T-helper 2 cell treated with Interferon-gamma antibody and Interleukin-4, amounts not matched to agents 100 ng/mL and 5 ng/mL, for 36 hours (primary cell): ENCODE measurements around the gene BLOC1S1. TPM values are rescaled to one million over a fixed set of nuclear protein-coding genes. Genes with fewer than 3 reads are reported as not detected.

Experiments used
- intact Hi-C: fragments of 100-400 bp; cut with micrococcal nuclease; formaldehyde crosslinking; loops from one replicate; pipeline ENCODE4 v1.15.1; 2023
- total RNA-seq: library from RNA; stranded (reverse); gene quantifications from 2 replicates; pipeline ENCODE4 v1.2.3, GENCODE V29; 2022

BLOC1S1 gene
- total RNA-seq, 1 donor from 2014 or later = 118 TPM

DNA sequence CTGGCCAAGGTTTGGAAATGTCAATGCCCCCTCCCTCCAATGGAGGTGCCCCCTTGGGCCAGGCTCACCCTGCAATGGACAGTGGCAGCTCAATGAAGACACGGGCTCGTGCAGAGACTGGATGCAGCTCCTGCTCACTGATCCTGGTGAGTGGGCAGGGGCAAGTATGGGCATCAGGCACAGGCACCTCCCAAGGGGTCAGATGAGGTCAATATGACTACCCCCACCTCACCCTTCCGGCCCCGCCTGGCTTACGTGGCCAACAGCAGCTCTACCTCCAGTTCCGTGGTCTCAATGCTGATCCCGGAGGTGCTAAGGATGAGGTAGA is 21.7 kb upstream of the BLOC1S1 start:
- intact Hi-C loops = no loop called here

DNA sequence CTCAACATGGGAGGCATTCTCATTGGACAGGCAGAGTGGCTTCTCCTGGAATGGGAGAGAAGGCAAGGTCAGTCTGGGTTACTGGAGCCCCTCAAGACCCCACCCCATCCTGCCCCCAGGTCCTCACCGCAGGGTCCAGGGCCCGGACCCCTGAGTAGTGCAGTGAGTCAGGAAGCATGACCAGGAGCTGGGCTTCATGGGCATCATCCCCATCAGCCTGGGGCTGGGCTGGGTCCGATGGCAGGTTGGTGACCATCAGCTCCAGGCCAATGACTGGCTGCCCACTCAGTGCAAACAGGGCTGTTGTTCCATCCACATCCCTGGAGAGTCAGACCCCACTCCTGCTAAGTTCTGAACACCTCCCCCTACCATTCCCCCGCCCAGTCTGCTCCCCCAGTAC is 21.2 kb upstream of the BLOC1S1 start:
- intact Hi-C loops = no loop called here

DNA sequence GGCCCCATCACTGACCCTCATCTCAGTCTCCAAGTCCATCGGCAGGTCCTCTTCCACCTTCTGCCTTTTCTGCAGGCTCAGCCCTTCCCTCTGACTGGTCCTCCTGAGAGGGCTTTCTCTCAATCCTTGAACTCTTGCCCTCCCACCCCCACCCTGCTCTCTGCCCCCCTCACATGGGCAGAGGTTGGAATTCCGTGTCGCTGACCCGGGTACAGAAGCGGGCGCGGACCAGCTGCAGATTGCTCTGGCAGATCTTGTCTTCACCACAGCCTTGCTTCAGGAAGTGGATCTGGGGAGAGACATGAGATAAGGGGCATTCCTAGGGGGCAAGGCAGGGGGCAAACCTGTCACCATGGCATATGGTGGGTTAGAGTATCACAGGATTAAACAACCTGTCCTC is 20.5 kb upstream of the BLOC1S1 start:
- intact Hi-C loops = no loop called here

DNA sequence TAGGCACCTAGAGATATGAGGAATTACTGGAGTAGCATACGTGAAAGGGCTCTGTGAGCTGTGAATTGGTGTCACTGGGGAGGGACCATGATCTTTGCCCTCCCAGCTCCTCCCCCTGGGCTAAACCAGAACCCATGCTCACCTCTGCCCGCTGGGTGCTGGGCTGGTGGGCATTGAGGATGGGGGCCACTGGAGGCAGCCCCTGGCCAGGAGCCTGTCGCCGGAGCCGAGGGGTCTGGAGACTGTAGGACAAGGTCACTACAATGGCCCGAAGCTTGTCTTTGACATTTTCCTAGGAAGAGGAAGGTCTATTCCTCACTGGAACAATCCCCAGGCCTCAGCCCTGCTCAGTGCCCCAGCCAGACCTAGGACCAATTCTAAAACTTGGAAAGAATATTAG is 19.7 kb upstream of the BLOC1S1 start:
- intact Hi-C loops = no loop called here

DNA sequence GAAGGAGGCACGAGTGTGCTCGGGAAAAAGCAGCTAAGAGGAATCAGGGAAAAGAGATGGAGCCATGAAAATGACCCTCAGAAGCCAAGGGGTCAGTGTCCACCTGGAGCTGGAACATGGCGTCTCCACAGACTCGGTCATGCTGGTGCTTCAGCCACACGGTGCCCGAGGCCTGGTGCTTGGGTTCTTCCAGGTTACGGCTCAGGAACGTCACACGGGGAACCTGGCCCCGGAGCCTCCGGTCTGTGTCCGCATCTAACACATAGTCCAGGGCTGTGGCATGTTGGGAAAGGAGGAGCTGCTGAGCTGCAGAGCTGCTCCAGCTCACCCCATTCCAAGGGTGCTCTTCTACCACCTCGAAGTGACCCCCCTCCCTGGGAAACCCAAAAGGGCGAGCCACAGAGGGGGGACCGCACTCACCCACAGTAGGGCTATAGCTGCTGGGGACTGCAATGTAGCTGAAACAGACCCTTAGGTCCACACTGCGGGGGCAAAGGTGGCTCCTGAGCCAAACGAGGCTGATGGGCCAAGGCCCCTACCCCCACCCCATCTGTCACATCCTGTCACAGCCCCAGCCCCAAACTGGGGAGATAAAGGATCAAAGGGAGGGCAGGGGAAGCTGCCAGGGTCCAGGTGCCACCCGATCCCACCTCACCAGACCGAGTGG is 18.9 kb upstream of the BLOC1S1 start:
- intact Hi-C loops = no loop called here

DNA sequence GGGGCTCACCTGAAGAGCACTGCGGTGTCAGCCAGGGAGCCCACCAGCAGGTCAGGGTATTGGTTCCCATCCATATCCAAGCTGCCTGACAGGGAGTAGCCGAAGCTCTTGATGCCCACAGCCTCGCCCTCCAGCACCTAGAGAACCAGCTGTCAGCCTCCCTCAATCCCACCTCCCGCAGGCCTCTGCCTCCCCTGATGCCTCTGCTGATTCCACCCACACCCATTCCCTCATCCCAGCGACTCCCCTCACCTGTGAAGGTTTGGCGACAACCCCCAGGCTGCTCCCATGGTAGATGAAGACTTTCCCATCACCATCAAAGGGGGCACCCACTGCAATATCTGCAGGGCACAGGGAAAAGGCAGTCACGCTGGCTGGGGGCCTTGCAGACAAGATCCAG is 18.2 kb upstream of the BLOC1S1 start:
- intact Hi-C loops = no loop called here

DNA sequence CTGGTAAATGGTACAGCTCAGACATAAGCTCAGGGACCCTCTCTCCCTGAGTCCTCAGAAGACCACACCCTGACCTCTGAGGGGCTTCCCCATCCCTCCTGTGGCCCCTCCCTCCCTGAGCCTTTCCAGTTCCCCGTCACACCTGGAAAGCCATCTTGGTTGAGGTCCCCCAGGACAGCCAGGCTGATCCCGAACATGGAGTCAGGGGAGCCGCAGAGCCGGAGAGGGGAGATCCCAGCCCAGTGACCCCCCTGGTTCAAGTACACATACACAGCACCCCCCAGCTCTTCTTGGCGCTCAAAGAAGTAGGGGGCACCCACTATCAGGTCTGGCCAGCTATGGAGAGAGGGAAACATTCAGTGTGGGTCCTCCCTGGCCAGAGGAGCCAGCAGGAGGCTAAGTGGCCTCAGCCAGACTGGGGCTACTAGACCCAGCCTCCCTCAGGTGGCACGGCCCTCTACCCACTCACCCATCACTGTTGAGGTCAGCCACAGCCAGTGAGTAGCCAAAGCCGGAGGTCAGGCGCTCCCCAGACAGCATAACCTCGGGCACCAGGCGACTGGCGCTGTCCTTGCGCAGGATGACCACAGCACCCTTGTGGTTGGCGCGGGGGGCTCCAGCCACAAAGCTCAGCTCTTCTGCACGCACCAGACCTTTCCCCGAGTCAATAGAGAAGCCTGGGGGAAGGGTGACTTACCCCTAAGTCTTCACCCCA is 17.4 kb upstream of the BLOC1S1 start:
- intact Hi-C loops = no loop called here

DNA sequence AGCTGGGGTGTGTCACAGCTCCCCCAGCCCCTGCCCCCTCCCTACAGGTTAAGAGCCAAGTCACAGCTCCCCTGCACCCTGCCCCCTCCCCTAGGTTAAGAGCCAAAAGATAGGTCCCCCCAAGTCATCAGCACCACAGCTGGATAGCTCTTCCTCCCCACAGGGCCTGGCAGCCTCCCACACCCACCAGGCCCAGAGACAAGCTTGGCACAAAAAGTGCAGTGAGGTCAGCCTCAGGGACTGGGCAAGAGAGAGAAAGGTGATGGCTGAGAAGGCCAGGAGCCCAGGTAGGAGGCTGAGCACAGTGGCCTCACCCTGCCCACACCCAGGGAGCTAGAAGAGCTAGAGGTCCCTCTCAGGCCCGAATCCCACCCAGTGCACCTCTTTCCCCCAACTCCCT is 16.9 kb upstream of the BLOC1S1 start:
- intact Hi-C loops = no loop called here

DNA sequence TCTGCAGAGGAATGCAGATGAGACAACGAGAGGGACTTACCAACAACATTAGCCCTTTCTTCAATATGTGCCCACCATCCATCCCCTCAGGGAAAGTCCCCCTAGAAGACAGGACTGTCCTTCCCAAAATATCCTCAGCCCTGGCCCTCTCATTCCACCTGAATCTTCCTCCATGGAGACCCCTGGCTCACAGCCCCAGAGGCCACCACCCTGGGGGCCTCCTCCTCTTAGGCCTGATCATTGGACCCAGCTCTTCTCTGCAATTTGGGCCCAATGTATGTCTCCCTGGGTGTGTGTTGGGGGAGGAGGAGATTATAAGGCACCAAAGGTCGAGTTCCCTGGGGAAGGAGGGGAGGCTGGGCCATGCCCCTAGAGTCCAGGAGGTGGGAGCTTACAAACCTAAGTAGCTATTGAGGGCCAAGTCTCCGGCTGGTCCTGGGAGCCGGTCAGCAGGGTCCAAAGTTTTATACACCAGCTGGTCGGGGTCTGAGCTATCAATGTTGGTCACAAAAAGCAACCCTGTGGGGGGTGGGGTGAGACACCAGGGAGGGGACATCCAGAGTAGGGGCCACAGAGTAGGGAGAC is 16.3 kb upstream of the BLOC1S1 start:
- intact Hi-C loops = no loop called here

DNA sequence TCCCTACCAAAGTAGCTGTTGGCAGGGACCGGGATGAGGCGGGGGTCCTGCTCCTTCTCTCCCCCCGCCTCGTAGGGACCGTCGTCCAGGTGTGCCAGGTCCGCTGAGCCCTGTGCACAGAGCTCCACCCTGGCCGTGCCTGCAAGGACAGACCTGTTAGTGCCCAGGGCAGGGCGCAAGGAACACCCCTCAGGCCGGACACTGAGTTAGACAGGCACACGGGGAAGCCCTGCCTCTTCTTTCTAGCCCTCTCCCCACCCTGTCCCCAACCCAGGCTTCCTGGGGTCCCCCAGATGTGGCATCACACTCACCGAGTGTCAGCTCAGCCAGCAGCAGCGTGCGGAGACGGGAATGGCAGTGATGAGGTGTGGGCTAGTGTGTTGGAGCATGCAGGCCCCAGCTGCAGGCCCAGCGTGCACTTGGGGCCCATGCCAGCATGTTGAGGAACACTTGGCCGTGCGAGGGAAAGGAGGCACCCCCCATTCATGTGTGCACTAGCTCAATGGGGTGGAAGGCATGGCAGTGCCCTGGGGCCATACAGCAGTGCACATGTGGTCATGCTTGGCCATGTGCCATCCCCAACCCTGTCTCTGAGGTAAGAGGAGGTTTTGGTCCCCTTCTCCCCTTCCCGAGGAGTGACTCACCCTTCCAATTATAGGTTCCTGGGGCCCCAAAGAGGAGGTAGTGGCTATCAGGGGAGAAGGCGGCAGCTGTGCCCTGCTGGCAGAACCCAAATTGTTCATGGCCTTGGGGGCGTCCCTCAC is 15.4 kb upstream of the BLOC1S1 start:
- intact Hi-C loops = no loop called here

DNA sequence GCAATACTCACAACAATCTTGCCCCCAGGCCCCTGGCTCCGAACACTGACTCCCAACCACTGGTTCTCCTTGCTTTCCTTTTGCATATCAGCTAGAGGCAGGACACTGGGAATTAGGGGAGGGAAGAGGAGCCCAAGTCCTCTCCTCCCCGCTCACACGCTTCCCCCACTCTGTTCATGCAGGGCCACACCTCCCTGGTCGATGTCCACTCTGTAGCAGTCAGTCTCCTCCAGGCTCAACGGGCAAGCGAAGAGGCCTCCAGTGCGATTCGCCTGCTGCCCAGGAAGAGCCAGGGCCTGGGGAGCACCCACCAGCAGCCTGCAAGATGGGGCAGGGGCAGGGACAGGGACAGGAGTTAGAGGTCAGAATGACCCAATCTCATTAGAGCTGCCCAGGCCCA is 13.0 kb upstream of the BLOC1S1 start:
- intact Hi-C loops = no loop called here

DNA sequence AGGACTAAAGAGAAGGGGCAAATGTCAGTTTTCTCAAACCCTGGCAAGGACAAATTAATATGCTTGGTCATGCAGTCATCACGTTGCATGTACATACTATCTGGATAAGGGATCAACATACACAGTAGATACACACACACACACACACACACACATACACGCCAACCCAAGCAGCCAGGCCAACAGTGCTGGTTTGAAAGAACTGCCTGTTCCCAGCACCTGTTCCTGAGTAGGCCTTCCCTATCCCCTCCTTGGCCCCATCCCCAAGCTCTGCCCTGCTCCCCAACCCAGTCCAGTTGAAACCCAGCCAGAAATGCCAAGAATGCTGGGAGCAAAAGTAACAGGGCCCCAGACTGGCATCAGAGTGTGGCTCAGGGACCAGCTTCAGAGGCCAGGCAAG is 12.6 kb upstream of the BLOC1S1 start:
- intact Hi-C loops = no loop called here

DNA sequence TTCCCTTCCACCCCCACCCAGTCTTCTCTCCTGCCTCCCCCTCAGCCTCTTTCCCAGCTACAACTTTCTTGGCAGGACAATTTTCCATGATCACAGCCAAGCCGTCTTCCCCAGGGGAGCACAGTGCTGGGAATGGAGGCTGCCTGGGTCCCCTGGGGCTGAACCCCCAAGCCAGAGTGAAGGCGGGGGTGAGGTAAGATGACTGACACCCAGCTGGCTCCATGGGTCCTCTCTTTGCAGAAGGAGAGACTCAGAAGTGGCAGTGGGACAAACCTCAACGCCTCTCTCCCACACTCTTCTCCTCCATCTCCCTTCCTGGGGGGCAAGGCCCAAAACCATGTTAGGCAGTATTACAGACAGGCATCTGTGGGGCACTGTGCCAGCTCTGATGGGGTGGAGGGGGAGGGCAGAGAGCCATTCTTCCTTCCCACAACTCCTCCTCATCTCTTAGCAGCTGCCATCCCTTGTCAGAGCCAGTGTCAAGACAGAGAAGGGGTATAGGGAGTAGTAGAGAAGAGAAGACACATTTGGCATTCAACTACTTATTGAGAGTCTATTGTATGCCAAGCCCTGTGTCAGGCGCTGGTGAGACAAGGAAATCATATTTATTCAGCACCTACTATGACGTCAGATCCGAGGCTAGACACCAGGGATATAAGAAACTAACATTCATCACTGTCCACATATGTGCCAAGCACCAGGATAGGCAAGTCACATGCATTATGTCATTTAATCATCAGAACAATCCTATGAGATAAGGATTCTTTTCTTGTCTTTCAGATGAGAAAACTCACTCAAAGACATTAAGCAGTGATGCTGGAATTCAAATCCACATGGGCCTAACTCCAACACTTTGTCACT is 11.7 kb upstream of the BLOC1S1 start:
- intact Hi-C loops = no loop called here

DNA sequence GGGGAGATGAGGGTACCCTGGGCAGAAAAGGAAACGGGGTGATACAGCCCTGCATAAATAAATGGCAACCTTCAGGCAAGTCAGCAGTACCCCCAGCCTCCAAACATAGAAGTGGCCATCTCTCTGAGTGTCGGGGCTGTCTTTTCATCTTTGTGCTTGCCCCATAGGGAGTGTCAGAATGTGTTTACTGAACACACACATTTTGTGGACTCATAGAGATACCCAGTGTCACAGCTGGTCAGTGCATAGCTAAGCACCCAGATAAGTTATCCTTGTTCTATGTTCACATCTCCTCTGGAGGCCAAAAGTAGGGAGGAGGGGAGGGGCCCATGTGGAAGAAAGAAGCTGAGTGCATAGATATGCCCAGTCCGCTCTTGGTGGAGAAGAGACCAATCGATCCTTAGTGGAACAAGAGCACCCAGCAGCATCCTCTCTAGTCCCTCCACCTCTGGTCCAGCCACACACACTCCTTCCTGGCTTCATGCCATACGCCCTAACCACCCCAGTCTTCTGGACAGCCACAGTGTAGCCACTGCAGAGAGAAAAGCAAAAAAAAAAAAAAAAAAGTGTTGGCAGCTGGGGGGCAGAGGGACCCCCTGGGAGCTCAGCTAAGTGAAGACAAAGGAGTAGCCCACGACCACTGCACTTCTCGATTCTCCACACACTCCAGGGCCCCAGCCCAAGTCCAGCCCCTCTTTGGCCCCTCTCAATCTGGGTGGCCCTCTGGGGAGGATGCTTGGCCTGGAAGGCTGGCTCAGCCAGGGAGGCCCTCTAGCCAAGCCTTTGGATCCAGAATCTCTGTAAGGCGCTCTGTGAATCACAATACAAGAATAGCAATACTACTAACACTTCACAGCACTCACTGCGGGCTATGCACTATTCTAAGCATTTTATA is 10.8 kb upstream of the BLOC1S1 start:
- intact Hi-C loops = no loop called here

DNA sequence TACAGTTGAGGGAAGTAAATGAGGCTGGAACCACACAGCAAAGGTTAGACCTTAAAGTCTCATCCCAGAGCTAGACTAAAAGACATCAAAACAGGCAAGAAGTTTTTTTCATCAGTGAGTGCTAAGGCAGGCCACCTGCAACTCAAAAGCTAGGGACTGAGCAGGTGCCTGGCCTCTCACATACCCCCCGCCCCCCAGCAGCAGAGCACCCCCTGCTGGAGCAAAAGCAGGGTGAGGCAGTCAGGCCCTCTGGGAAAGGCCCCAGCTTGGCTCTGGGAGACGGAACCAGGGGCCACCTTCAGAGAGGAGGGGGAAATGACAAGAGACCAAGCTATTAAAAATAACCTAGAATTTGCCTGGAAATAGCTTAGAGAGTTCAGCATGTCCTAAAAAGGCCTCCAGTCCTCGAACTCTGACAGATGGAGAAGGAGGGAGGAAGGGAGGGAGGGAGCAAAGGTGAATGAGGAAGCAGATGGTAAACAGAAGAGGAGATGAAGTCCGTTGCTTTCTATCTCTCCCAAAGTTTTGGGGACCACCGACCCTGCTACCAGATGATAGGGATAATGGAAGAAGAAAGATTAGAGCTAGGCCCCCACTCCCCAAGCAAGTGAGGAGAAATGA is 10.0 kb upstream of the BLOC1S1 start:
- intact Hi-C loops = no loop called here

DNA sequence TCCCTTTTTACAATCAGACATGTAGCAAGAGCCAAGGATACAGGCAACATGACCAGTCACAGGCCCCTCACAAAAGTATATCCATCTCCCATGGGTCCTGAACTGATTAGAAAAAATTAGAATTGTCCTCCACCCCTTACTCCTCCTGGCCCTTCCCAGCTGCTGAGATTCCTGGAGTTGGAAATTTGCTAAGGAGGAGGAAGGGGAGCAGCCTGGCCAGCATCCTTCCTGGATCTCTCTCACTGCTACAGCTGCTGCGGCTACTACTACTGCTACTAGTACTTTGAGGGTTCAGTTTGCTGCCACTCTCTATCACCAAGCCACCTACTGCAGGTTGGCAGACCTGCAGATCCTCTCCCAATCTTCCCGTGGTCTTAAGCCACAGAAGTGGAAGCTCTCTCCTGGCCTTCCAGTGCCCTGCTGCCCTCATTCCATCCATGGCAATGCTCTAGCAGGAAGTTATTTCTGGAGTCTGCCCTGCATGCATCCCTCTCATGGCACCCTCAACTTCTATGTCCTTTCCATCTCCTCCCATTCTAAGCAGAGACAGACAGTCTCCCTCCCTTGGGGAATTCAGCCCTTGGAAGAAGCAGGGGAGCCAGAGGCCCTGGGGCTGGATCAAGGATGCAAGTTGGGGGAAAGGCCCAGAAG is 9.2 kb upstream of the BLOC1S1 start:
- intact Hi-C loops = no loop called here

DNA sequence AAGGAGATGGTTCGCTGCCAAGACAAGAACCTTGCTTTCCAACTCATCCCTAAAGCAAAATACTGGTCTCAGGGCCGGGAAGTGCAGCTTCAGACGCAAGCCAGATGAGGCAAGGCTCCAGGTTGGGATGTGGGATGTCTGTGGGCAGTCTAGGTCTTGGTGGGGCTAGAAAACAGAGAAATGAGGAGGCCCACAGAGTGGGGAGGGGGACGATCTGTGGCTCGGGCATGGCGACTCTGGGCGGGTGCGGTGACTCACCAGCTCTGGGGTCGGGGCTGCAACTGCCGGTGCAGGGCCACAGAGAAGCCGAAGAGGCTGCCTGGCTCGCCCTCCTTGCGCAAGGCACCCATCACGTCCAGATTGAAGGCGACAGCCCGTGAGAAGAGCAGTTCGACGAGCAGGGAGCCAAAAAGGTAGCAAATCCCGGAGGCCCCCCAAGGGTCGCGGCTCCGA is 8.6 kb upstream of the BLOC1S1 start:
- intact Hi-C loops = no loop called here

DNA sequence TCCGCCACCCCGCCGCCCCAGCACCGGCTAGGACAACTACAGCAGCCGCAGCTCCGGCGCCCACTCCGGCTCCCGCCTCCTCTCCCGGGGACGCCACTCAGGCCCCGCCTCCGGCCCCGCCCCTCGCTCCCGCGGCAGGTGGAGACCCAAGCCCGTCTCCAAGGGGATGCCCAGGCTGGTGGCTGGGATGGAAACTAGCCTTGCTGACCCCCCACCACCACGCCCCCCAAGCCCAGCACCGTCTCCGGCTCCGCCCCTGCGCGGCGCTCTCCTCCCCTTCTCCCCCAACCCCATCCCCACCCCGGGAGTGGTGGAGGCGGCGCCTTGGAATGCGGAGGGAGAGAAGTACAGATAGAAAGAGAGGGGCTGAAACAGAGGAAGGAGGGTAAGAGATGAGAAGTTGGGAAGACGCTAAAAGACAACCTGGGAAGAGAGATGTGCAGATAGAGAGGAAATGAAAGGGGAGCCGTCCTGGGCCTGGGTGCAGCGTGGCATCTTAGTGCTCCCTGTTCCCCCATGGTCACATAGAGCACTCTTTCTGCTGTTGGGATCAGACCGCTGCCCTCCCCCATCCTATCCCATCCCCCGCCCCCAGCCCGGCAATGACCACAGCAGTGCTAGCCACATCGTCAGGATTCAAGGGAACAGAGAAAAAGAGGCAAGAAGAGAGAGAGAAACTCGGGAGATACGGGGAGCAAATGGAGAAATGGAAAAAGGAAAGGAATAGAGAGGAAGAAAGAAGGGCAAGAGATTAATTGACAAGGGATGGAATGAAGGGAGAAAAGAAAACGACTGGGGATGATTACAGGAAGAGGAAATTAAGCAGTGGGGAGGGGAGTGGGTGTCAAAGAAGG is 7.8 kb upstream of the BLOC1S1 start, which contains the start of gene ITGA7:
TSS of gene ITGA7 (minus strand) at position 64 of the 854 bp plus-strand sequence. CDS start 222 bp downstream, outside the sequence.
- intact Hi-C loops = no loop called here
